WTC11 (cell line): ENCODE measurements around the gene ATG2A. TPM values are rescaled to one million over a fixed set of nuclear protein-coding genes. Genes with fewer than 3 reads are reported as not detected.
A peak's percentile ranks its signal among the peaks of the same experiment; 100 is the strongest.

Experiments
- ATAC-seq: fragments of 200-7000 bp; cut with Tn5 transposase; 2 replicates; pipeline ENCODE4 v1.10.0; 2021; ENCODE audit warnings: mild to moderate bottlenecking, moderate library complexity
- CTCF ChIA-PET: fragments of 300-600 bp; sonication (Branson Sonifier 250); formaldehyde crosslinking; loops from one replicate; lab custom pipeline; 2021; ENCODE audit warnings: antibody characterized with exemption; lab: Charles Lee
- POLR2A ChIA-PET: fragments of 350-600 bp; sonication (Branson Sonifier 250); formaldehyde crosslinking; loops from one replicate; lab custom pipeline; 2021; ENCODE audit warnings: antibody characterized with exemption; lab: Charles Lee
- DNase-seq: peaks from one replicate; pipeline ENCODE4 v3.0.0; 2021; ENCODE audit warnings: low spot score
- H3K27ac Mint-ChIP-seq: 2 replicates; pipeline ENCODE4 v1.8.0; 2021; ENCODE audit warnings: mixed read lengths
- H3K27me3 Mint-ChIP-seq: 2 replicates; pipeline ENCODE4 v1.8.0; 2021; ENCODE audit warnings: low read depth, mild to moderate bottlenecking, moderate library complexity, mixed read lengths
- H3K36me3 Mint-ChIP-seq: 2 replicates; pipeline ENCODE4 v1.8.0; 2021; ENCODE audit warnings: mixed read lengths
- H3K4me1 Mint-ChIP-seq: 2 replicates; pipeline ENCODE4 v1.8.0; 2022; ENCODE audit warnings: mixed read lengths
- H3K4me3 Mint-ChIP-seq: 2 replicates; pipeline ENCODE4 v1.8.0; 2021; ENCODE audit warnings: mild to moderate bottlenecking, moderate library complexity, mixed read lengths
- H3K9me3 Mint-ChIP-seq: 2 replicates; pipeline ENCODE4 v1.8.0; 2021; ENCODE audit warnings: mixed read lengths
- ATF1 ChIP-seq: sonication (generic); formaldehyde crosslinking; IDR thresholded peaks from 2 replicates; pipeline ENCODE4 v1.8.1; 2023; ENCODE audit warnings: mild to moderate bottlenecking, moderate library complexity, missing genetic modification reagents
- CREM ChIP-seq: sonication (generic); formaldehyde crosslinking; IDR thresholded peaks from 2 replicates; pipeline ENCODE4 v1.8.1; 2022; ENCODE audit warnings: mild to moderate bottlenecking, missing genetic modification reagents, moderate library complexity
- FOXK1 ChIP-seq: sonication (generic); formaldehyde crosslinking; IDR thresholded peaks from 2 replicates; pipeline ENCODE4 v1.8.0; 2022; ENCODE audit warnings: mild to moderate bottlenecking, moderate library complexity, missing genetic modification reagents
- GABPB1 ChIP-seq: sonication (generic); formaldehyde crosslinking; IDR thresholded peaks from 2 replicates; pipeline ENCODE4 v1.8.1; 2023; ENCODE audit warnings: mild to moderate bottlenecking, missing genetic modification reagents
- GTF2I ChIP-seq: fragments of 250-450 bp; sonication (Bioruptor Pico); conservative IDR thresholded peaks from 2 replicates; pipeline ENCODE4 v1.4.0; 2021; ENCODE audit warnings: mild to moderate bottlenecking
- JUN ChIP-seq: sonication (generic); formaldehyde crosslinking; IDR thresholded peaks from 2 replicates; pipeline ENCODE4 v1.8.0; 2023; ENCODE audit warnings: mild to moderate bottlenecking, missing genetic modification reagents
- KAT7 ChIP-seq: sonication (generic); formaldehyde crosslinking; IDR thresholded peaks from 2 replicates; pipeline ENCODE4 v1.8.1; 2023; ENCODE audit warnings: missing genetic modification reagents, mild to moderate bottlenecking, borderline replicate concordance
- MYBL2 ChIP-seq: sonication (generic); formaldehyde crosslinking; IDR thresholded peaks from 2 replicates; pipeline ENCODE4 v1.8.1; 2023; ENCODE audit warnings: mild to moderate bottlenecking, moderate library complexity, missing genetic modification reagents
- NFATC4 ChIP-seq: fragments of 250-450 bp; sonication (Bioruptor Pico); IDR thresholded peaks from 2 replicates; pipeline ENCODE4 v1.9.0; 2021; ENCODE audit warnings: mild to moderate bottlenecking
- ZNF138 ChIP-seq: sonication (generic); formaldehyde crosslinking; conservative IDR thresholded peaks from 2 replicates; pipeline ENCODE4 v1.8.1; 2022; ENCODE audit warnings: mild to moderate bottlenecking, moderate library complexity, missing genetic modification reagents
- ZNF416 ChIP-seq: fragments of 250-450 bp; sonication (Bioruptor Pico); IDR thresholded peaks from 2 replicates; pipeline ENCODE4 v1.9.0; 2021; ENCODE audit warnings: mild to moderate bottlenecking, inconsistent platforms
- ZNF423 ChIP-seq: fragments of 250-450 bp; sonication (Bioruptor Pico); IDR thresholded peaks from 2 replicates; pipeline ENCODE4 v2.1.2; 2022; ENCODE audit warnings: mild to moderate bottlenecking, moderate library complexity
- total RNA-seq: library from RNA; stranded (reverse); gene quantifications from 3 replicates; pipeline ENCODE4 v1.2.3, GENCODE V29; 2021
- TF ChIP-seq, protein P1 (sequence below): fragments of 200-600 bp; IDR thresholded peaks from 2 replicates; pipeline ENCODE4 v1.8.0; 2022; ENCODE audit warnings: antibody characterized with exemption
- TF ChIP-seq, protein P2 (sequence below): fragments of 250-450 bp; sonication (Bioruptor Pico); IDR thresholded peaks from 2 replicates; pipeline ENCODE4 v1.9.0; 2021; ENCODE audit warnings: mild to moderate bottlenecking
- TF ChIP-seq, protein P3 (sequence below): sonication (generic); formaldehyde crosslinking; IDR thresholded peaks from 2 replicates; pipeline ENCODE4 v1.8.1; 2023; ENCODE audit warnings: mild to moderate bottlenecking, missing genetic modification reagents
- TF ChIP-seq, protein P4 (sequence below): sonication (generic); formaldehyde crosslinking; IDR thresholded peaks from 2 replicates; pipeline ENCODE4 v1.8.1; 2023; ENCODE audit warnings: mild to moderate bottlenecking, missing genetic modification reagents, moderate library complexity

ATG2A gene
- total RNA-seq, 1 experiment from 2014 or later, result 31.4 TPM

DNA sequence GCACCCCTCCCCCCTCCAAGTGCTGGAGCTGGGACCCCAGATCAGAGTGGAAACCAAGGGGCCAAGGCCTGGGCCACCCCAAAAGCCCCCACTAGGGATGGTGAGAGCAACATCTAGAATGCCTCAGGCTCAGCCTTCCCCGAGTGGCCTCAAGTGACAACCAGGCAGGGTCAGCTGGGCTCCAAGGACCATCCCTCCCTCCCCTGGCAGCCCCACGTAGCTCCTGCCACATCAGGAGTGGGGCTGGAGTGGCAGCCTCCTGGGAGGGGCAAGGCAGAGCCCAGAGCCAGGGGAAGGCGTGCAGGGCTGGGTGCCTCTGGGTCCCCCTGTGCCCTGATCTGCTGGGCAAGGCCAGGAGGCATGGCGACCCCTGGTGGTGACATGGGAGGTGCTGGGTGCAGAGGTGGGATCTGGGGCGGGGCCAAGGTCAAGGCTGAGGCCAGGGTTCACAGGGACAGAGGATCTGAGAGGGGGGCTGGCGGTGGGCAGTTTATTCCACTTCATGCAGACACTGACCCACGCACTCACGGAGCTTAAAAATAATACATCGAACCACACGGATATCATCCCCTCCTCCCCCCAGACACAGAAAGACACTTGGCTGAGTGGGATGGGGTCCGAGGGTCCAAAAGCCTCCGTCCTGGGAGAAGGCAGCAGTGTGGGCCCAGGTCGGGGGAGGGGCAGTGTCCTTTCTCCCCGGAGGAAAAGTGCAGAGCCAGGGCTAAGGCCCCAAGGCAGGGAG lies 22.8 kb downstream of the ATG2A start (continued):
- TF ChIP-seq, protein P1, sequence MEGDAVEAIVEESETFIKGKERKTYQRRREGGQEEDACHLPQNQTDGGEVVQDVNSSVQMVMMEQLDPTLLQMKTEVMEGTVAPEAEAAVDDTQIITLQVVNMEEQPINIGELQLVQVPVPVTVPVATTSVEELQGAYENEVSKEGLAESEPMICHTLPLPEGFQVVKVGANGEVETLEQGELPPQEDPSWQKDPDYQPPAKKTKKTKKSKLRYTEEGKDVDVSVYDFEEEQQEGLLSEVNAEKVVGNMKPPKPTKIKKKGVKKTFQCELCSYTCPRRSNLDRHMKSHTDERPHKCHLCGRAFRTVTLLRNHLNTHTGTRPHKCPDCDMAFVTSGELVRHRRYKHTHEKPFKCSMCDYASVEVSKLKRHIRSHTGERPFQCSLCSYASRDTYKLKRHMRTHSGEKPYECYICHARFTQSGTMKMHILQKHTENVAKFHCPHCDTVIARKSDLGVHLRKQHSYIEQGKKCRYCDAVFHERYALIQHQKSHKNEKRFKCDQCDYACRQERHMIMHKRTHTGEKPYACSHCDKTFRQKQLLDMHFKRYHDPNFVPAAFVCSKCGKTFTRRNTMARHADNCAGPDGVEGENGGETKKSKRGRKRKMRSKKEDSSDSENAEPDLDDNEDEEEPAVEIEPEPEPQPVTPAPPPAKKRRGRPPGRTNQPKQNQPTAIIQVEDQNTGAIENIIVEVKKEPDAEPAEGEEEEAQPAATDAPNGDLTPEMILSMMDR, result peak; percentile 87
- TF ChIP-seq KAT7, result no peak
- no peak for TF ChIP-seq JUN
- no peak for TF ChIP-seq CREM (CRISPR knock-in tag)
- no peak for TF ChIP-seq ATF1 (CRISPR knock-in tag)
- TF ChIP-seq ZNF423 (CRISPR knock-in tag), result no peak
- TF ChIP-seq, protein P2, sequence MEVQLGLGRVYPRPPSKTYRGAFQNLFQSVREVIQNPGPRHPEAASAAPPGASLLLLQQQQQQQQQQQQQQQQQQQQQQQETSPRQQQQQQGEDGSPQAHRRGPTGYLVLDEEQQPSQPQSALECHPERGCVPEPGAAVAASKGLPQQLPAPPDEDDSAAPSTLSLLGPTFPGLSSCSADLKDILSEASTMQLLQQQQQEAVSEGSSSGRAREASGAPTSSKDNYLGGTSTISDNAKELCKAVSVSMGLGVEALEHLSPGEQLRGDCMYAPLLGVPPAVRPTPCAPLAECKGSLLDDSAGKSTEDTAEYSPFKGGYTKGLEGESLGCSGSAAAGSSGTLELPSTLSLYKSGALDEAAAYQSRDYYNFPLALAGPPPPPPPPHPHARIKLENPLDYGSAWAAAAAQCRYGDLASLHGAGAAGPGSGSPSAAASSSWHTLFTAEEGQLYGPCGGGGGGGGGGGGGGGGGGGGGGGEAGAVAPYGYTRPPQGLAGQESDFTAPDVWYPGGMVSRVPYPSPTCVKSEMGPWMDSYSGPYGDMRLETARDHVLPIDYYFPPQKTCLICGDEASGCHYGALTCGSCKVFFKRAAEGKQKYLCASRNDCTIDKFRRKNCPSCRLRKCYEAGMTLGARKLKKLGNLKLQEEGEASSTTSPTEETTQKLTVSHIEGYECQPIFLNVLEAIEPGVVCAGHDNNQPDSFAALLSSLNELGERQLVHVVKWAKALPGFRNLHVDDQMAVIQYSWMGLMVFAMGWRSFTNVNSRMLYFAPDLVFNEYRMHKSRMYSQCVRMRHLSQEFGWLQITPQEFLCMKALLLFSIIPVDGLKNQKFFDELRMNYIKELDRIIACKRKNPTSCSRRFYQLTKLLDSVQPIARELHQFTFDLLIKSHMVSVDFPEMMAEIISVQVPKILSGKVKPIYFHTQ (CRISPR knock-in tag), result no peak
- no peak for TF ChIP-seq ZNF416 (CRISPR knock-in tag)
- TF ChIP-seq MYBL2 (CRISPR knock-in tag), result no peak
- no peak for TF ChIP-seq ZNF138 (CRISPR knock-in tag)
- no peak for TF ChIP-seq FOXK1 (CRISPR knock-in tag)
- TF ChIP-seq GTF2I (CRISPR knock-in tag), result no peak
- no peak for TF ChIP-seq NFATC4 (CRISPR knock-in tag)
- TF ChIP-seq, protein P3, sequence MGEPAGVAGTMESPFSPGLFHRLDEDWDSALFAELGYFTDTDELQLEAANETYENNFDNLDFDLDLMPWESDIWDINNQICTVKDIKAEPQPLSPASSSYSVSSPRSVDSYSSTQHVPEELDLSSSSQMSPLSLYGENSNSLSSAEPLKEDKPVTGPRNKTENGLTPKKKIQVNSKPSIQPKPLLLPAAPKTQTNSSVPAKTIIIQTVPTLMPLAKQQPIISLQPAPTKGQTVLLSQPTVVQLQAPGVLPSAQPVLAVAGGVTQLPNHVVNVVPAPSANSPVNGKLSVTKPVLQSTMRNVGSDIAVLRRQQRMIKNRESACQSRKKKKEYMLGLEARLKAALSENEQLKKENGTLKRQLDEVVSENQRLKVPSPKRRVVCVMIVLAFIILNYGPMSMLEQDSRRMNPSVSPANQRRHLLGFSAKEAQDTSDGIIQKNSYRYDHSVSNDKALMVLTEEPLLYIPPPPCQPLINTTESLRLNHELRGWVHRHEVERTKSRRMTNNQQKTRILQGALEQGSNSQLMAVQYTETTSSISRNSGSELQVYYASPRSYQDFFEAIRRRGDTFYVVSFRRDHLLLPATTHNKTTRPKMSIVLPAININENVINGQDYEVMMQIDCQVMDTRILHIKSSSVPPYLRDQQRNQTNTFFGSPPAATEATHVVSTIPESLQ (CRISPR knock-in tag), result no peak
- 0 out of 2 replicates have a peak, but pooled peaks have one; percentile 31 for TF ChIP-seq GABPB1 (CRISPR knock-in tag)
- TF ChIP-seq, all 79 proteins: peak for 2

DNA sequence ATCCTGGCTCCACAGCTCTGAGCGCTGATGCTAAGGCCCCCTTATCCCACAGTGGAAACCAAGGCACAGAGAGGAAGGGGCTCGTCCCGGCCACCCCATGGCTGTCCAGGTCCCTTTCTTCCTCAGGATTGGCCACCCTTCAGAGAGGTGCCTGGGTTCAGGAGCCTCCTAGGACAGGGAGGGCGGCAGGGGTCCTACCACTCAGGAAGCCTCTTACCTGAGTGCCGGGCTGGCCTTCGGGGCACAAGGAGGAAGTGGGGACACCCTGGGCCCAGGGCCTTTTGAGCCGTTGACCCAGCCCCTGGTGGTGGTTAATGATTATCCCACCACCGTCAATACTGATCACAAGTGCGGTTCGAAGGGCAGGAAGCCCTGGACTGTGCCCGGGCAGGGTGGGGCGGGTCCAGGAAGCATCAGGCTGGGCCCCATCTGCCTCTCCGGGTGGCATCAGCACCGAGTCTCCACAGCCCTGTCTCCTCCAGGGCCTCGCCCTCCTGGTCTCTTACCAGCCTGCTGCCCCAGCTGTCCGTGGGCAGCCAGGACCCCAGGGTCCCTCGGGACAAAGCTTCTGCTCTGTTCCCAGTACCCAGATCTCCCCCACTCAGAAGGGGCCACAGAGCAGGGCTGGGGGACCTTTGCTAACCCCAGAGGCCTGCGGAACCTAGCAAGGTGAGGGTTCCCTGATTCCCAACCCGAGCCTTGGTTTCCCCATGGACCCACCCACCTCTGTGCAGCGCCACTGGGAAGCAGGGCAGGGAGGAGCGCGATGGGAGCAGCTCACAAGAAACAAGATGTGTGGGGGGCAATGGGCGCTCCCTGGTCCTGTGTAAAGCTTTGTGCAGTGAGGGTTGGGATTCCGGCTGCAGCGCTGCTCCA lies 23.6 kb downstream of the ATG2A start:
- Mint-ChIP-seq H3K4me3 (no peak overlapping the region), H3K4me1 (peaks cover 6% of the 10 kb centered on the region), H3K27me3 (no peaks in the 10 kb centered on the region), H3K27ac (no peak overlapping the region), H3K36me3 (0 out of 2 replicates have a peak, but pooled peaks cover 3% of the 10 kb centered on the region), H3K9me3 (no peaks in the 10 kb centered on the region)
- ChIA-PET CTCF (interaction anchor here (0.9 to 22.9 kb wide), 11 partner anchors 12 to 103 kb away, joined by 3 to 372 read pairs (median 4); partner anchors contain the start of genes BATF2, CDC42BPG, EHD1 and PPP2R5B), POLR2A (no interaction called here)
- ATAC-seq, result no peak
- DNase-seq, result no peak
- peak; percentile 61 for TF ChIP-seq GABPB1 (CRISPR knock-in tag)
- TF ChIP-seq, protein P4, sequence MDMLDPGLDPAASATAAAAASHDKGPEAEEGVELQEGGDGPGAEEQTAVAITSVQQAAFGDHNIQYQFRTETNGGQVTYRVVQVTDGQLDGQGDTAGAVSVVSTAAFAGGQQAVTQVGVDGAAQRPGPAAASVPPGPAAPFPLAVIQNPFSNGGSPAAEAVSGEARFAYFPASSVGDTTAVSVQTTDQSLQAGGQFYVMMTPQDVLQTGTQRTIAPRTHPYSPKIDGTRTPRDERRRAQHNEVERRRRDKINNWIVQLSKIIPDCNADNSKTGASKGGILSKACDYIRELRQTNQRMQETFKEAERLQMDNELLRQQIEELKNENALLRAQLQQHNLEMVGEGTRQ (CRISPR knock-in tag), result no peak
